ENCODE data around the gene QSOX1. TPM values are rescaled to one million over a fixed set of nuclear protein-coding genes. Genes with fewer than 3 reads are reported as not detected.
A peak's percentile ranks its signal among the peaks of the same experiment; 100 is the strongest.

Gene QSOX1
- total RNA-seq, 1 donor from 2014 or later, result 56.2 TPM

DNA sequence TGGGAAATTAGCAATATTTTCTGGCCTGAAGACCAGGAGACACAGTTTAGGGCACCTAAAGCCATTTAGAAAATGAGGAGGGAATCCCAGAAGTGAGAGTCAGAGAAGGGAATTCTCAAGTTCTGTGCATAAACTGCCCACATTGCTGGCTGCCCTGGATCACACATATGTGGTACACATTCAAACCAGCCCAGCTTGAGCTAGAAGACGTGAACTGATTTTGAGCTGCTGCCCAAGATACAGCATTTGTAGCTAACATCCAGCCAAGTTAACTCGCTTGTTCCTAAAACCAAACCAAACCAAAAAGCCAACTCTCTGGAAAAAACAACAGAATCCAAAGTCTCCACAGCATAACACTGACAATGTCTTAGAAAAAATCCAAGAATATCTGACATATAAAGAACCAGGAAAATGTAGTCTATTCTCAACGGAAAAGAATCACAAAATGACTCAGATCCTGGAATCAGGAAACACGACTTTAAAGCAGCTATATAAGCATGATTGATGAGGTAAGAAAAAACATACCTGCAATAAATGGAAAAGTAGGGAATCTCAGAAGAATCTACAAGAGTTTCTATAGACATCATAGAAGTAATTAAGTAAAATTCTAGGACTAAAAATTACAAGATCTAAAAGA, 18.2 kb upstream of the QSOX1 start:
- Mint-ChIP-seq H3K36me3 (ENCODE audit: low read depth) (no peaks in the 10 kb centered on the region), H3K4me1 (peaks cover 5% of the 10 kb centered on the region), H3K4me3 (no peak overlapping the region), H3K9me3 (no peaks in the 10 kb centered on the region), H3K27me3 (peaks cover 25% of the 10 kb centered on the region), H3K27ac (no peak overlapping the region)
- DNase-seq, result no peak
- intact Hi-C loops (cut with micrococcal nuclease), result no loop called here

DNA sequence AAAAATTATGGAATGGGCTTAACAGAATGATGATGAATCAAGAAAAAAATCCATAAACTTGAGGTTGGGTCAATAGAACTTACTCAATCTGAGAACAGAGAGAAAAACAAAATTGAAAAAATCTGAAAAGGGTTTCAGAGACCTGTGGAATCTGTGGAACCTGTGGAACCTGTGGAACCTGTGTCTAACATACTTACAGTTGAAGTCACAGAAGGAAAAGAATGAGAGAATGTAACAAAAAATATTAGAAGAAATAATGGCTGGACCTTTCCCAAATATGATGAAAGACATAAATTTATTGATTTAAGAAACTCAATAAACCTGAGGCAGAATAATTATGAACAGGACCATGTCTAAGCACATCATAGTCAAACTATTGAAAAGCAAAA, 17.7 kb upstream of the QSOX1 start:
- H3K27me3 Mint-ChIP-seq, result peaks cover 25% of the 10 kb centered on the region
- no peak overlapping the region for H3K27ac Mint-ChIP-seq
- H3K4me1 Mint-ChIP-seq, result peaks cover under 1% of the 10 kb centered on the region
- H3K9me3 Mint-ChIP-seq, result no peaks in the 10 kb centered on the region
- intact Hi-C loops (cut with micrococcal nuclease), result no loop called here
- H3K36me3 Mint-ChIP-seq (ENCODE audit: low read depth), result no peaks in the 10 kb centered on the region
- no peak for DNase-seq
- no peak overlapping the region for H3K4me3 Mint-ChIP-seq

DNA sequence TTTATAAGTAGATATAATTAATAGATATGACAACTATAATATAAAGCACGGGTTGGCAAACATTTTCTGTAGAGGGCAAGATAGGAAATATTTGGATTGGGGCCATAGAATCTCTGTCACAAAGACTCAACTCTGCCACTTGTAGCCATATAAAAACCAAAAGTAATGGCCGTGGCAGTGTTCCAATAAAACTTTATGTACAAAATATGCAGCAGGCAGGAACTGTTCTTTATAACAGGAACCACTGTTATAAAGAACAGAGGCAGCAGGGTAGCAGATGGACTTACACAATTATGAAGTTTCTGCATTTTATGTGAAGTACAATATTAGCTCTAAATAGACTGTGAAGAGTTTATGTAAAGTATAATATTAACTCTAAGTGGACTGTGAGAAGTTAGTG, 16.9 kb upstream of the QSOX1 start:
- intact Hi-C loops (cut with micrococcal nuclease), result no loop called here
- Mint-ChIP-seq H3K4me1 (no peaks in the 10 kb centered on the region), H3K27me3 (peaks cover 29% of the 10 kb centered on the region), H3K4me3 (no peak overlapping the region), H3K9me3 (no peaks in the 10 kb centered on the region), H3K36me3 (ENCODE audit: low read depth) (no peaks in the 10 kb centered on the region), H3K27ac (no peak overlapping the region)
- DNase-seq, result no peak

DNA sequence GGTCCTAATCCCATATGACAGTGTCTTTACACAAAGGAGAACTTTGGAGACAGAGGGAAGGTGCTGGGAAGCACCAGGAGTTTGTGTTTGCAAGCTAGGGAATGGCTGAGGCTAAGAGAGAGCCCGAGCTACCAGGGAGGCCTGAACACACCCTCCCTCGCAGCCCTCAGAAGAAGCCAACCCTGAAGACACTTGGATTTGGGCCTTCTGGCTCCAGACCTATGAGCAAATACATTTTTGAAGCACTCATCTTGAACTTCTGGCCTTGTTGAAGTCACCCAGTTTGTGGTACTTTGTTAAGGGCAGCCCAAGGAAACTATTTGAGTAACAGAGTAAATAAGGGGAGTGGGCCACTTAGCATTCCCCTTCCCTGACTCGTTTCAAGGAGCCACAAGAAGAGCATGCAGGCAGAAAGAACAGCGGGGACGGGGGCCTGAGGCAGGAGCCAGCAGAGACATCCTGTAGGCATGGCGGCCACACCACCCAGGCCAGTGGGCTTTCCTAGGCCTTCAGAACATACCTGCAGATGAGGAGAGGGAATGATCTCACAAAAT, 13.2 kb upstream of the QSOX1 start:
- Mint-ChIP-seq H3K27me3 (peaks cover 25% of the 10 kb centered on the region), H3K27ac (no peak overlapping the region), H3K4me3 (no peak overlapping the region), H3K36me3 (ENCODE audit: low read depth) (no peaks in the 10 kb centered on the region), H3K4me1 (no peaks in the 10 kb centered on the region), H3K9me3 (no peaks in the 10 kb centered on the region)
- DNase-seq, result no peak
- intact Hi-C loops (cut with micrococcal nuclease), result no loop called here

DNA sequence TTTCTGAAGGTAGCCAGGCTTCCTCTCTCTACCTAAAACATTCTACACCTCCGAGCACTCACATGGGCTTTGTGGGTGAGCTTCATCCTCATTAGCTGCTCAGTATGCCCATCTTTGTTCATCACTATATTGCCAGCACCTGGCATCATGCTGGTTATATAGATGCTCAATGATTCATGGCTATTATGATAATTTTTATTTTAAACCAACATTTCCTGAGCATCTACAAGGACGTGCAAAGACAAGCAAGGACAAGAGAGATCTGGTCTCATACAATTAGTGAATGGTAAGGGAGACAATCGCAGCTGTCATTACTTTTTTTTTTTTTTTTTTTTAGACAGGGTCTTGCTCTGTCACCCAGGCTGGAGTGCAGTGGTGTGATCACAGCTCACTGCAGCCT, 11.3 kb upstream of the QSOX1 start:
- no peaks in the 10 kb centered on the region for H3K36me3 Mint-ChIP-seq (ENCODE audit: low read depth)
- H3K27me3 Mint-ChIP-seq, result peaks cover 15% of the 10 kb centered on the region
- intact Hi-C loops (cut with micrococcal nuclease), result no loop called here
- H3K4me3 Mint-ChIP-seq, result no peak overlapping the region
- no peak for DNase-seq
- H3K27ac Mint-ChIP-seq, result no peak overlapping the region
- H3K4me1 Mint-ChIP-seq, result no peaks in the 10 kb centered on the region
- H3K9me3 Mint-ChIP-seq, result no peaks in the 10 kb centered on the region

DNA sequence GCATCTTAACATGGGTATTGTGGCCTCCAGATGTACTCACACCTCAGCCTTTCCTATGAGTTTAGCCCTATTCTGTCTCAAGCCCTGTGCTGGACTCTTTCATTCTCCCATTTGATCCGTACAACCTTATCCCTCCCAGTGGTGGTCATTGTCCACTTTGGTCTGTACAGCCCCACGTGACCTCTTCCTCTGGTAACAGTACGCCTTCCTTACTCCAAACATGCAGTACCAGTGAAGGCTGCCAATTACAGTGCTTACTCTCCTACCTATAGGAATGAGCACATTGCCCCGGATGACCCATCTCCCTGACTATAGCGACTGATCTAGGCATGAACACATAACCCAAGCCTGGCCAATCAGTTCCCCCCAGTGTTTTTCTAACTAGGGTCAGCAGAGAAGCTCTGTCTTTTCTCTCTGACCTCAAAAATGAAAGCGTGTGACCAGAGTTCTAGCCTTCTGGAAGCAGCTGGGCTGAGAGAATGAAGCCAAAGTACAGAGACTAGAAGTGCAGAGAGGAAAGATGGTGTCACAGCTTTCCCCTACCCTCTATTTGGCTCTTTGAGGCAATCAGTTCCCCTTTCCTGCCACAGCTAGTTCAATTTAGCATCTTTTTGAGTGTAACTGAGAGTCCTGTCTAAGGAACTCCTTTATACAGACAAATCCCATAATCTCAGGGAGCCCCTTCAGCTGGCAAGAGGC, 9.9 kb upstream of the QSOX1 start:
- intact Hi-C loops (cut with micrococcal nuclease), result no loop called here
- no peaks in the 10 kb centered on the region for H3K4me1 Mint-ChIP-seq
- H3K4me3 Mint-ChIP-seq, result no peak overlapping the region
- no peak overlapping the region for H3K27ac Mint-ChIP-seq
- DNase-seq, result no peak
- peaks cover 15% of the 10 kb centered on the region for H3K27me3 Mint-ChIP-seq
- no peaks in the 10 kb centered on the region for H3K36me3 Mint-ChIP-seq (ENCODE audit: low read depth)
- no peaks in the 10 kb centered on the region for H3K9me3 Mint-ChIP-seq

DNA sequence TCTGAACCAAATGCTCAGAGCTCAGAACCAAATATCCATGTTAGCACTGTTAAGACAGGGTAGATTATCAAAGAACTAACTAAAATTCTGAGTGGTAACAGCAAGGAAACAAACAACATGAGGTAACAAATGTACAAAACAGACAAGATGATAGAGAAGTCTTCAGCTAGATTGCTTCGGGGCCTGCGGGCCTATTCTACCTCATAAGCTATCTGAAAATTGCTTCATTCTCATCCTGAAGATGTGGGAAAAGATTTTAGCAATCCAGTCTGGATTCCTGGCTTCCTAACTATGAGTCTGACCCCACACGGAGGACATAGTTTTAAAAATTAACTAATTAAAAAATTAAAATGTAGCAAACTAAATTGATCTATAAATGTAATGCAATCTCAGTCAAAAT, 9.2 kb upstream of the QSOX1 start:
- H3K9me3 Mint-ChIP-seq, result no peaks in the 10 kb centered on the region
- H3K27ac Mint-ChIP-seq, result no peak overlapping the region

DNA sequence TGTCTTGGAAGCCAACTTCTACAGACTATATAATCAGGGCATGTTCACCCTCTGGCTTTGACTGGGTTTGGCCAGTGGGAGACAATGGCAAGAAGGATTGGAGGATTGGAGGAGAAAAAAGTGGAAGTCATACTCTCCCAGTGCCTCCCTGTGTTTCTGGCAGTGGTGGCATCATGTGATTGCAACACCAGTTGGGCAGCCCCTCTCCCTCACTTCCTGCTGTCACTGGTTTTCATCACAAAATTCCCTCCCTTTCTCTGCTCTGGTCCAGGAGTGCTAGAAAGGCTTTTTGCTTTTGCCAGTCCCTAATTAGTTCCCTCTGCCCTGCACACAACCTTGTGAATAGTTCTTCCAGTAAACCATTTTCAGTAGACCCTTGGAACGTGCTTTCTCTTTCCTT, 3.7 kb upstream of the QSOX1 start:
- intact Hi-C loops (cut with micrococcal nuclease), result loop anchor here (10.0 kb wide), 1 partner anchor 786 kb away; the partner anchor contains the start of gene AXDND1
- no peaks in the 10 kb centered on the region for H3K36me3 Mint-ChIP-seq (ENCODE audit: low read depth)
- peaks cover 15% of the 10 kb centered on the region for H3K4me1 Mint-ChIP-seq
- DNase-seq, result no peak
- no peaks in the 10 kb centered on the region for H3K9me3 Mint-ChIP-seq
- H3K27me3 Mint-ChIP-seq, result no peaks in the 10 kb centered on the region
- no peak overlapping the region for H3K27ac Mint-ChIP-seq
- no peak overlapping the region for H3K4me3 Mint-ChIP-seq

More for the DNA sequence above, 9.2 kb upstream of the QSOX1 start:
- H3K36me3 Mint-ChIP-seq (ENCODE audit: low read depth), result no peaks in the 10 kb centered on the region
- DNase-seq, result no peak
- peaks cover 15% of the 10 kb centered on the region for H3K27me3 Mint-ChIP-seq
- no peak overlapping the region for H3K4me3 Mint-ChIP-seq
- intact Hi-C loops (cut with micrococcal nuclease), result no loop called here
- H3K4me1 Mint-ChIP-seq, result no peaks in the 10 kb centered on the region

DNA sequence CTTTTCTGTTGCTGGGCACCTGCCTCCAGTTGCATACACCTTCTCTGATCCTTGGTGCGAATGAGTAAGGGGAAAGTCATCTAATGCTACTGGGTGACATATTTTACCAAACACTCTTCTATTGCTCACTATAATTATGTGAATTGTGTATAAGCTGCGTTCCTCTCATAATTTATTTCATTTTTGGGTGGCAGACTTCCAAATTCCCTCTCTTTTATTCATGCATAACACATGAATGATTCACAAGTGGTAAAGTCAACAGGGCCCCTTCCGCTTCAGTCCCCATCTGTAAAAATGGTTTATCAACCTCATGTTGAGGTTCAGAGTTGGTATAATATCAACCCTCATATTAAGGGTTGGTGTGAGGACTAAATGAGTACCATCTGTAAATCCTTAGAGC, 3.2 kb upstream of the QSOX1 start:
- intact Hi-C loops (cut with micrococcal nuclease), result loop anchor here (10.0 kb wide), 1 partner anchor 787 kb away; the partner anchor contains the start of gene AXDND1
- Mint-ChIP-seq H3K4me3 (no peak overlapping the region), H3K27me3 (no peaks in the 10 kb centered on the region), H3K4me1 (peaks cover 20% of the 10 kb centered on the region), H3K27ac (no peak overlapping the region), H3K36me3 (ENCODE audit: low read depth) (no peaks in the 10 kb centered on the region), H3K9me3 (no peaks in the 10 kb centered on the region)
- DNase-seq, result no peak

DNA sequence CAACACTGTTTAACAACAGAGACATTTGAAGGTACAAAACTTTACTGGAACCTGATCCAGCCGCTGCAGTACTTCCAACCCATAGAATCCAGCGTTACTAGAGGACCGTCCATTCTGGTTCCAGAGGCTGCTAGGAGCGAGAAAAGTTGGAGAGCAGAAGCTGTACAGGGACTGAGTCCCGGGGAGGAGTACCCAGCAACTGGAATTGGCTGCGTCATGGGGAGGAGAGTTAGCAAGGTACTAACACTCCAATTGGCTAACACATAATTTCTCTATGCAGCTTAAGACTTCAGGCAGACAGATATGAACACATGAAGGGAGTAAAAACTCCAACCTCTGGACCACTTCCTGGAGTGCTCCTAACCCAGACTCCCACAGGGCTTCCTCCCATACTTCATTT, 2.1 kb upstream of the QSOX1 start:
- no peak for DNase-seq
- intact Hi-C loops (cut with micrococcal nuclease), result loop anchor here (10.0 kb wide), 1 partner anchor 788 kb away; the partner anchor contains the start of gene AXDND1
- Mint-ChIP-seq H3K4me3 (peak overlapping the region; percentile 15), H3K27ac (no peak overlapping the region), H3K4me1 (peaks cover 29% of the 10 kb centered on the region), H3K36me3 (ENCODE audit: low read depth) (peaks cover 1% of the 10 kb centered on the region), H3K27me3 (no peaks in the 10 kb centered on the region), H3K9me3 (no peaks in the 10 kb centered on the region)

DNA sequence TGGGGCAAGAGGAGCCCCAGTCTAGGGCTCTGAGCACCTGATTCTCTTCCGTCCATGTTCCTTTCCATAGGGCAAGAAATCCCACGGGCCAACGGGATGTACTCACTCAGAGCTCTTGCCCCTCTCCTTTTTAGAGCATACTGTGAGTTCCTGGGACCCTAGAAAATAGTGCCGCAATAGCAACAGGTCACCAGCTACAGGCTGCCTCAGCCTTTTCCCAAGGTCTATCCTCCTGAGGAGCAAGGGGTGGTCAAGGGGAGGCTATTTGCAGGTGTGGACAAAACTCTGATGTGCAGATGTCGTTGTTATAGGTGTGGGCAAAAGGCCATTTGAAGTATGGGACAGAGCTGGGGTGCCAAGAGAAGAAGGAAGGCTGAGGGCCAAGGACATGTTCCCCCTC, 1.6 kb upstream of the QSOX1 start:
- intact Hi-C loops (cut with micrococcal nuclease), result loop anchor here (10.0 kb wide), 1 partner anchor 788 kb away; the partner anchor contains the start of gene AXDND1
- H3K36me3 Mint-ChIP-seq (ENCODE audit: low read depth), result peaks cover 2% of the 10 kb centered on the region
- no peak overlapping the region for H3K27ac Mint-ChIP-seq
- H3K4me3 Mint-ChIP-seq, result peak overlapping the region; percentile 15
- H3K4me1 Mint-ChIP-seq, result peaks cover 29% of the 10 kb centered on the region
- no peak for DNase-seq
- H3K27me3 Mint-ChIP-seq, result no peaks in the 10 kb centered on the region
- no peaks in the 10 kb centered on the region for H3K9me3 Mint-ChIP-seq

DNA sequence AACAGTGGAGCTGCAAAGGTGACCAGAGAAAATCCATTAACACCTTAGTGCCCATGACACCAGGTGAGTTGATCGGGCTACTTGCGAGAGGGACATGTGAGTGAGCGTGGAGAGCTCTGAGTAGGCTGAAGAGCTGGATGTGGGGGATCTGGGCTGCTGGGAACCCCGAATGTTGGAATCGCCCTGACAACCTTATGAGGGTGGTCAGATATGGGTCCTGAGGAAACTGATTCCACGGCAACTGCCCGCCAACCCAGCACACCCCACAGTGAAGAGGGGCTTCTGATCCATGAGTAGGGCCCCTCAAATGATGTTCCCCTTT, 705 bp upstream of the QSOX1 start:
- H3K36me3 Mint-ChIP-seq (ENCODE audit: low read depth), result peaks cover 3% of the 10 kb centered on the region
- no peak for DNase-seq
- H3K27me3 Mint-ChIP-seq, result no peaks in the 10 kb centered on the region
- peaks cover 29% of the 10 kb centered on the region for H3K4me1 Mint-ChIP-seq
- peak overlapping the region; percentile 91 for H3K4me3 Mint-ChIP-seq
- intact Hi-C loops (cut with micrococcal nuclease), result loop anchor here (1.0 to 10.0 kb wide), 3 partner anchors 200 to 789 kb away; partner anchors contain the start of genes AXDND1, CEP350 and TOR1AIP1
- H3K27ac Mint-ChIP-seq, result peak overlapping the region; percentile 68
- no peaks in the 10 kb centered on the region for H3K9me3 Mint-ChIP-seq

DNA sequence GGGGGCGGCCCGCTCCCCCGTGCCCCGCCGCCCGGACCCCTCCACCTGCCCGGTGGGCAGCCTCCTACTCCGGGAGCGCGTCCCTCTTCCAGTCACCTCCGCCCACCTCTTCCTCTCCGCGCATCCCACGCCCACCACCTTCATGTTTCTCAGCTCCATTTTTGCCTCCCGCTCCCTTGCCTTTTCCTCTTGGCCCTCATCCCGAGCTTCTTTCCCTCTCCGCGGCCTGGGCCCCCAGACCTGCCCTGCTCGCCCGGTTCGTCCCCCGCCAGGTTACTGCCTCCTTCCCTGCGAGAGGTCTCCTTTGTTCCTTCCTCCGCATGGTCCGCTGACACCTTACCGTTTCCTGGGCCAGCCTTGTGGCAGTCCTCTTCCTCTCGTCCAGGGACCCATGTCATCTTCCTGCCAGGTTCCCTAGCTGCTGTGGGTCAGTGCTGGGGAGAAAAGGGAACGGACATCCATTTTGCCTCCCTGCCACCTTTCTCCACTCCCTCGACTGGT, 563 bp downstream of the QSOX1 start:
- Mint-ChIP-seq H3K27me3 (no peaks in the 10 kb centered on the region), H3K36me3 (ENCODE audit: low read depth) (peaks cover 3% of the 10 kb centered on the region), H3K27ac (peak overlapping the region; percentile 93), H3K4me3 (peak overlapping the region; percentile 95), H3K4me1 (peaks cover 34% of the 10 kb centered on the region), H3K9me3 (no peaks in the 10 kb centered on the region)
- peak; percentile 76 for DNase-seq
- intact Hi-C loops (cut with micrococcal nuclease), result loop anchor here (1.0 to 10.0 kb wide), 3 partner anchors 272 to 790 kb away; partner anchors contain the start of genes AXDND1, TOR1AIP1 and TOR1AIP2

DNA sequence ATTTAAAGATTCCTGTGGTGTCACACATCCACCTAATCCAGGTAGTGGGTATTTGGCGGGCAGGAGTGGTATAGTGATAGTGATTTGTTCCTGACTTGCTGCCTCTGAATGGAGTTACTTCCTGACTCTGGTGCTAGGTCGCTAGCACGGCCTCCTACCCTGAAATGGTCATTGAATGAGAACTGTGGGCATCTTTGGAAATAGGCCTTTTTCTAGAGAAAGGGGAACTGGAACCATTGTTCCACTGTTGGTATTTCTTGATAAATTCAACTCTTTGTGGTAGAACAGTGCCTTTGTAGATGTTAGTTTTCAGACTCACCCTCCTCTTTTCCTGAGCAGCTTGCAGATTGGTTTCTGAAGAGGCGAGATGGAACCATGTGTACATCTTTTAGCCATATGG, 1.5 kb downstream of the QSOX1 start:
- Mint-ChIP-seq H3K4me1 (peaks cover 34% of the 10 kb centered on the region), H3K27ac (no peak overlapping the region), H3K9me3 (no peaks in the 10 kb centered on the region), H3K36me3 (ENCODE audit: low read depth) (peaks cover 3% of the 10 kb centered on the region), H3K4me3 (peak overlapping the region; percentile 95), H3K27me3 (no peaks in the 10 kb centered on the region)
- intact Hi-C loops (cut with micrococcal nuclease), result loop anchor here (10.0 kb wide), 1 partner anchor 791 kb away; the partner anchor contains the start of gene AXDND1
- no peak for DNase-seq

Measured in activated CD4-positive, alpha-beta T cell treated with anti-CD3 and anti-CD28 coated beads, Interleukin-2, amount 10 ng/mL, durations not matched to agents 24 days and 14 days (primary cell).